BLaER1 (cell line): Measurements from ENCODE around the gene LIN37.
A peak's percentile ranks its signal among the peaks of the same experiment; 100 is the strongest.

Experiments
- H3K27ac ChIP-seq: shearing (Covaris generic); formaldehyde crosslinking; 2 replicates; pipeline ENCODE4 v1.8.1; 2022
- H3K27me3 ChIP-seq: shearing (Covaris generic); formaldehyde crosslinking; 2 replicates; pipeline ENCODE4 v1.8.1; 2022
- H3K36me3 ChIP-seq: shearing (Covaris generic); formaldehyde crosslinking; 2 replicates; pipeline ENCODE4 v1.8.1; 2022
- H3K4me1 ChIP-seq: shearing (Covaris generic); formaldehyde crosslinking; 2 replicates; pipeline ENCODE4 v1.8.1; 2022
- H3K4me2 ChIP-seq: shearing (Covaris generic); formaldehyde crosslinking; 2 replicates; pipeline ENCODE4 v1.8.1; 2022
- H3K4me3 ChIP-seq: shearing (Covaris generic); formaldehyde crosslinking; 2 replicates; pipeline ENCODE4 v1.8.1; 2022
- H3K9ac ChIP-seq: shearing (Covaris generic); formaldehyde crosslinking; 2 replicates; pipeline ENCODE4 v1.8.1; 2022
- H3K9me3 ChIP-seq: shearing (Covaris generic); formaldehyde crosslinking; 2 replicates; pipeline ENCODE4 v1.8.1; 2022
- H4K20me1 ChIP-seq: shearing (Covaris generic); formaldehyde crosslinking; 2 replicates; pipeline ENCODE4 v1.8.1; 2022
- Cebpa-rat ChIP-seq: shearing (Covaris generic); IDR thresholded peaks from 2 replicates; pipeline ENCODE4 v1.8.1; 2022

The LIN37 gene

DNA sequence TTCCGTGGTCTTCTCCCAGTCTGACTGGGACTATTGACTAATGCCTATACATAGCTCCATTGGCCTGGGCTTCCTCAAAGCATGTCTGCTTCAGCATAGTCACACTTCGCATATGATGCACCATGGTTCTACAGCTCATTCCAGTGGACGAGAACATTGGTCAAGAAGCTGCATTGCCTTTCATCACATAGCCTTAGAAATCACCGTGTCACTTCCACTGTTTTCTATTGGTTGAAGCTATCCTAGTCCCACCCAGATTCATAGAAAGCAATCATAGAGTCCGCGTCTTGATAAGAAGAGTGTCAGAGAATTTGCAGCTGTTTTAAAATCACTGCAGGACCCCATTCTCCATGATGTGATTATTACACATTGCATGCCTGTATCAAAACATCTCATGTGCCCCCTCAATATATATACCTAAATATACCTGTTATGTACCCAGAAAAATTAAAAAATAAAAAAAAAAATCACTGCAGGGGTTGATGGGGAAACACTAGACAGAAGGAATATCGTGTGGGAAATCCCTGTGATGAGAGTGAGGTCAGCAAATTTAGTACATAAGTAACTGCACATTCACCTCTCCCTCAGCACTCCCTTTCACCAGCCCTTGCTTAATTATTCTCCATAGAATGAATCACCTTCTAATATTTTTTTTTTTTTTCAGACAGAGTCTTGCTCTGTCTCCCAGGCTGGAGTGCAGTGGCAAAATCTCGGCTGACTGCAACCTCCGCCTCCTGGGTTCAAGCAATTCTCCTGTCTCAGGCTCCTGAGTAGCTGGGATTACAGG lies 24.8 kb downstream of the LIN37 start:
- peaks cover 9% of the 10 kb centered on the region for H3K36me3 ChIP-seq
- TF ChIP-seq Cebpa-rat, result no peak

DNA sequence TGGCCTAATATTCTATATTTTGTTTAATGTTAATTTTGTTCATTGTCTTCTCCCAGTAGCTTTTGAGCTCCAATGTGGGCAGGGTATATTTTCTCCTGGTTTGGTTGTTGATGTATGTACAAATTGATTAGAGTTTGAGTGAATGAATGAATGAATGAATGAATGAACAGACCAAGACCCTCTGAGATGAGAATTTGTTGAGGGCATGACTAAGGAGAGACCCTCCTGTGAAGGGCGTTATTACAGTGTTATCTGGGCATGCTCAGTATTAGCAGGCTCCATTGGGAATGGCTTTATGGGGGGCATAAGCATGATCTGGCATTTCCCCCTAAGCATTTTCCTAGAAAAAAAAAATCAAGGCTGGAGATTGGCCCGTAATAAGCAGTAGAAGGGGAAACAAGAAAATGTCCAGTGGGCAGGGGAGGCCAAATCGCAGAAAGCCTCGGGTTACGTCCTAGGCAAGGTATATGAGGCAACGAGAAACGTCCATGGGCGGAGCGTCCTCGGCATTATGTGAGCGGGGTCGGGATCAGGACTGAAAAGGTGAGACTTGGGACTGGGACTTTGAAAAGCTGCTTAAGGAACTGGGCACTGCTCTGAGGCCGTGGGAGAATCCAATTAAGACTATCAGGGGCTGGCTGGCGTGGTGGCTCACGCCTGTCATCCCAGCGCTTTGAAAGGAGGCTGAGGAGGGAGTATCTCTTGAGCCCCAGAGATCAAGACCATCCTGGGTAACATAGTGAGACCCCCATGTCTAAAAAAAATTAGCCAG lies 26.1 kb downstream of the LIN37 start:
- H4K20me1 ChIP-seq, result peaks cover 29% of the 10 kb centered on the region
- H3K9me3 ChIP-seq, result no peaks in the 10 kb centered on the region
- peaks cover 22% of the 10 kb centered on the region for H3K36me3 ChIP-seq
- TF ChIP-seq Cebpa-rat, result no peak
- H3K27ac ChIP-seq, result no peak overlapping the region
- no peak overlapping the region for H3K9ac ChIP-seq
- H3K4me2 ChIP-seq, result peak overlapping the region; percentile 77
- H3K27me3 ChIP-seq, result no peaks in the 10 kb centered on the region
- H3K4me1 ChIP-seq, result peaks cover 30% of the 10 kb centered on the region
- peak overlapping the region; percentile 75 for H3K4me3 ChIP-seq

More for the DNA sequence above, 24.8 kb downstream of the LIN37 start:
- Histone ChIP-seq H3K4me2 (no peak overlapping the region), H3K27me3 (no peaks in the 10 kb centered on the region), H3K4me3 (no peak overlapping the region), H3K27ac (no peak overlapping the region), H4K20me1 (peaks cover 21% of the 10 kb centered on the region), H3K4me1 (peaks cover 43% of the 10 kb centered on the region), H3K9me3 (no peaks in the 10 kb centered on the region), H3K9ac (no peak overlapping the region)

DNA sequence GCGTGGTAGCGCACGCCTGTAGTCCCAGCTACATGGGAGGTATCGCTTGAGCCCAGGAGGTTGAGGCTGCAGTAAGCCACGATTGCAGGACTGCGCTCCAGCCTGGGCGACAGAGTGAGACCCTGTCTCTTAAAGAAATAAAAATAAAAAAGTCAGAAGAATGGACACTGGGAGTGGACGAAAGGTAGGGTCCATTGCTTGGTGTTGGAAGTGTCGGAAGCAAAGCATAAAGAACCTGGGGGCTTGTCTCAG lies 26.6 kb downstream of the LIN37 start:
- Histone ChIP-seq H3K36me3 (peaks cover 27% of the 10 kb centered on the region), H3K9me3 (no peaks in the 10 kb centered on the region), H3K27ac (no peak overlapping the region), H3K4me3 (peak overlapping the region; percentile 75), H3K27me3 (no peaks in the 10 kb centered on the region), H3K4me2 (peak overlapping the region; percentile 77), H4K20me1 (peaks cover 29% of the 10 kb centered on the region), H3K4me1 (peaks cover 25% of the 10 kb centered on the region), H3K9ac (no peak overlapping the region)
- TF ChIP-seq Cebpa-rat, result no peak

DNA sequence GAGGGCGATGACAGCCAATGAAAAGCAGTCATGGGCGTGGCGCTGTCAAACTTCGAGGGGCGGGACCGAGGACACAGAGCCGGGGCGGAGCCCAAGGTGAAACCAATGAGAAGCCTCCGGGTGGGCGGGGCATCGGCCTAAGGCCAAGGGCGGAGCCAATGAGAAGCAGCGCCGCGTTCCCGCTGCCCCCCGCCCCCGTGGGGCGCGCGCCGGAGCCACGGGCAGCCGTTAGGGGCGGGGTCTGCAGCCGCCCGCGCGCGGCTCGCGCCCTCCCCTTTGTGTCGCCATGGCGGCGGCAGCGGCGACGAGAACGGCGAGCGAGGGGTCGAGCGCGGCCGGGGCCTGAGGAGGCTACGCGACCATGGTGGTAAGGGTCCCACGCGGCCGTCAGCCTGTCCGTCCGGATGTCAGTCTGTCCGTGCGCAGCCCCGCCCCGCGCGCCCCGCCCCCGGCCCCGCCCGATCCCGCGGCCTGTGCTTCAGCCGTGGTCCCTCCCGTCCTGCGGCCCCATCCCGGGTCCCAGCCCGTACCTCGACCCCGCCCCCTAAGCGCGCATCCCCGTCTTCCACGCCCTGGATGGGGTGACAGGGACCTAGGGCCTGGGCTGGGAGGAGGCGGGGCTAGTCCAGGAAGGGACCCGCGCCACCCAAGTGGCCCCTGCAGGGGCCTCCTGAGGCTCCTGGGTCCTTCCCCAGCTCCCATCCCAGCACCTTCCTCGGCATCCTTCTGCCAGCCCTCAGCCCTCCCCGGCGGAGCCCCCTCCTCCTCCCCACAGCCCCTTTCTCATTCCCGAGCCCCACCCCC lies 27.1 kb downstream of the LIN37 start, which contains the start of gene ARHGAP33:
Gene ARHGAP33 (plus strand): TSS at position 267 of the 804 bp plus-strand sequence. CDS start 95 bp downstream, at position 362.
- peaks cover 29% of the 10 kb centered on the region for H4K20me1 ChIP-seq
- H3K4me3 ChIP-seq, result peak within 1 kb of the TSS; percentile 75
- no peaks in the 10 kb centered on the region for H3K9me3 ChIP-seq
- H3K4me2 ChIP-seq, result peak within 1 kb of the TSS; percentile 92
- H3K9ac ChIP-seq, result peak within 1 kb of the TSS; percentile 77
- no peak for TF ChIP-seq Cebpa-rat
- H3K4me1 ChIP-seq, result peaks cover 25% of the 10 kb centered on the region
- H3K36me3 ChIP-seq, result peaks cover 31% of the 10 kb centered on the region
- peak within 1 kb of the TSS; percentile 70 for H3K27ac ChIP-seq
- H3K27me3 ChIP-seq, result no peaks in the 10 kb centered on the region

DNA sequence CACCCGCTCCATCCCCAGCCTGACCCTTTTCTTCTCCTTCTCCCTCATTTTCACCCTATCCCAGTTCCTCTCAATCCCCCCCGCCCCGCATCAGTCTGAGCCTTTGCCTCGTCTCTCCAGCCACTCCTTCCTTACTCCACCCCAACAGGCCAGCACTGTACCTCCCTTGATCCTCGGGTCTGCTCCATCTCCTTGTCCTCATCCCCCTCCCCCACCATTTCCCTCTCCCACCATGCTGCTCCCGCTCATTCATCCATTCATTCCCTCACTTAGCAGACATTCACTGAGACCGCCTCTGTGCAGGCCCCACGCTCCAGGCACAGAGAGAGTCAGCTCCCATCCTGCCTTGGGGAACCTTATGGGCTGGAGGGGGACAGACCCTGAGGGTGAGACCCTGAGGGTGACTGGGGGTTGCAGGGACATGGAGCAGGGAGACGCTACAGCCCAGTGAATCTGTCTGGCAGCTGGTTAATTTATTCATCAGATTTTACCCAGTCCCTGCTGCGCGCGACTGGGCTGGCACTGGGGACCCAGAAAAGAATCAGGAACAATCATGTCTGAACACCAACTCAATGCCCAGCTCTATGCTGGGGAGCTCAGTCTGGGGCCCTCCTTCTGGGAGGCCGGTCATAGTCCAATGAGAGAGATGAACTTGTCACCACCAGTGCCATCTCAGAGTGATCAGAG lies 27.9 kb downstream of the LIN37 start:
- peak overlapping the region; percentile 92 for H3K4me2 ChIP-seq
- 0 out of 2 replicates have a peak overlapping the region, but pooled peaks have one; percentile 70 for H3K27ac ChIP-seq
- H3K9me3 ChIP-seq, result no peaks in the 10 kb centered on the region
- H3K27me3 ChIP-seq, result no peaks in the 10 kb centered on the region
- TF ChIP-seq Cebpa-rat, result no peak
- H4K20me1 ChIP-seq, result peaks cover 29% of the 10 kb centered on the region
- peak overlapping the region; percentile 75 for H3K4me3 ChIP-seq
- H3K4me1 ChIP-seq, result peaks cover 25% of the 10 kb centered on the region
- H3K9ac ChIP-seq, result peak overlapping the region; percentile 77
- H3K36me3 ChIP-seq, result peaks cover 38% of the 10 kb centered on the region

DNA sequence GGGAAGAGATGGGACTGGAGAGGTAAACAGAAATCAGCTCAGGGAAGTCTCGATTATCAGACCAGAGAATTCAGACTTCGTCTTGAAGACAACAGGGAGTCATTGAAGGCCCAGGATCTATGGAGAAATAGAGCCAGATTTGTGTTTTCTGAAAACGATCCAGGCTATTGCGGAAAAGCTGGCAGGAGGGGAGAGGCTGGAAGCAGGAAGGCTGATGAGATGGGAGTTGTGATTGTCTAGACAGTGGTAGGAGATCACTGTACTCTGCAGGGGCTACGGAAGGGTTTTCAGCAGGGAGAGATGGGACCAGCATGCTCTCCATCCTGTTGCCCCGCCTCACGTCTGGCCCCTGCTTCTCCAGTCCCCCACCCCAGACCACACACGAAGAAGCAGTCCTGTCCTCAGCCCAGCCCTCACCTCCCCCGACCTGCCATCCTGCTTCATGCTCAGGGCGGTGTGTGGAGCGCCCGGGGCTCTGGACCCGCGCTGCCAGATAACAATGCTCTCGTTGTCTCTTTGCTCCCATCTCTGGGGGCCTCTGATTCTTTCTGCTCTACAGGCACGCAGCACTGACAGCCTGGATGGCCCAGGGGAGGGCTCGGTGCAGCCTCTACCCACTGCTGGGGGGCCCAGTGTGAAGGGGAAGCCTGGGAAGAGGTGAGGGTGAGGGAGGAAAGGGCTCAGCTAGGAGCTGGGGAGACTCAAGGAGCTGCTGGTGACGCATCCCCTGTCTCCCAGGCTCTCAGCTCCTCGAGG lies 28.9 kb downstream of the LIN37 start:
- peaks cover 31% of the 10 kb centered on the region for H3K4me1 ChIP-seq
- H3K36me3 ChIP-seq, result peaks cover 48% of the 10 kb centered on the region
- no peak overlapping the region; the same call in 1 of the 2 replicates for H3K4me3 ChIP-seq
- H3K9me3 ChIP-seq, result no peaks in the 10 kb centered on the region
- H3K9ac ChIP-seq, result peak overlapping the region; percentile 77; the same call in 1 of the 2 replicates
- H3K27ac ChIP-seq, result 0 out of 2 replicates have a peak overlapping the region, but pooled peaks have one; percentile 22
- H3K27me3 ChIP-seq, result no peaks in the 10 kb centered on the region
- H3K4me2 ChIP-seq, result peak overlapping the region; percentile 92
- H4K20me1 ChIP-seq, result peaks cover 34% of the 10 kb centered on the region
- no peak for TF ChIP-seq Cebpa-rat

DNA sequence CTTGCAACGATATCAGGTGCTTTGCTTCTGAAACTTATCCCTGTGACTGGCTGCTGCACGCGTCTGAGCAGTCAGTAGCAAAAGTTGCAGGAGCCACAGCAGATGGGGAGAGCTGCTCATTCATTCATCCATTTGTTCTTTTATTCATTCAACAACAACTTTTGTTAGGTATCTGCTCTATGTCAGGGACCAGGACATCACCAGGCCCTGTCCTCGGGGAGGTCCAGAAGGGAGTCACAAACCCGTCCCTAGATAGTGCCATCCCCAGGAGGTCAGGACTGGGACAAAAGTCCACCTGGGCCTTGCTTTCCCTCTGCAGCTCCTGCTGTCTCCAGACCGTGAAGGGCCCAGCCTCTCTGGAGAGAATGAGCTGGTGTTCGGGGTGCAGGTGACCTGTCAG lies 29.6 kb downstream of the LIN37 start:
- Histone ChIP-seq H3K27ac (peak overlapping the region; percentile 3; the same call in 1 of the 2 replicates), H3K4me3 (no peak overlapping the region), H3K27me3 (no peaks in the 10 kb centered on the region), H3K9ac (no peak overlapping the region), H3K9me3 (no peaks in the 10 kb centered on the region), H3K36me3 (peaks cover 55% of the 10 kb centered on the region), H3K4me1 (peaks cover 38% of the 10 kb centered on the region), H4K20me1 (peaks cover 34% of the 10 kb centered on the region), H3K4me2 (no peak overlapping the region)
- no peak for TF ChIP-seq Cebpa-rat

DNA sequence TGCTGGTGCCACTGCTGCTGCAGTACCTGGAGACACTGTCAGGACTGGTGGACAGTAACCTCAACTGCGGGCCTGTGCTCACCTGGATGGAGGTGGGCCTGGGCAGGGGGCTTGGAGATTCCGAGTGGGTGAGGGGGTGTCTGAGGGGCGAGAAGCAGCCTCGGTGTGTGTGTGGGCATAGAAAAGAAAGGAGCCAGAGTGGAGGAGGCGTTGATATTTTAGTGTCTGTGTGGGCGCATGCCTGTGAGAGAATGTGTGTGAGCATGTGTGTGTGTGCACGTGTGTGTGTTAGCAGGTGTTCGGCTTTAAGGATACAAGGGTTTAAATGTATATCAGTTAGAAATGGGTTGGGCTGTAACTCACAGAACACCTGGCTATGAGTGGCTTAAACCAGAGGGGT lies 30.7 kb downstream of the LIN37 start:
- Histone ChIP-seq H3K4me2 (no peak overlapping the region), H3K4me1 (peaks cover 48% of the 10 kb centered on the region), H3K27ac (no peak overlapping the region), H4K20me1 (peaks cover 34% of the 10 kb centered on the region), H3K4me3 (no peak overlapping the region), H3K9ac (no peak overlapping the region), H3K9me3 (no peaks in the 10 kb centered on the region), H3K36me3 (peaks cover 64% of the 10 kb centered on the region), H3K27me3 (no peaks in the 10 kb centered on the region)
- TF ChIP-seq Cebpa-rat, result no peak
